ENCODE measurements around the gene TBC1D5. TPM values are rescaled to one million over a fixed set of nuclear protein-coding genes. Genes with fewer than 3 reads are reported as not detected.

TBC1D5 gene
- total RNA-seq, 2 donors from 2014 or later = 68.8 to 77.7 TPM

- Histone ChIP-seq H3K27ac (ENCODE audit: low read depth, low read length) (no peak overlapping the region), H3K36me3 (ENCODE audit: control insufficient read depth, insufficient read depth, low read length) (no peaks in the 10 kb centered on the region), H3K4me1 (ENCODE audit: control insufficient read depth, insufficient read depth, low read length) (no peaks in the 10 kb centered on the region), H3K27me3 (ENCODE audit: control insufficient read depth, insufficient read depth, low read length, poor library complexity, severe bottlenecking) (no peaks in the 10 kb centered on the region), H3K9me3 (ENCODE audit: control insufficient read depth, low read length) (no peaks in the 10 kb centered on the region), H3K4me3 (ENCODE audit: low read length) (no peak overlapping the region), H3K9ac (ENCODE audit: extremely low read depth, low read length, poor library complexity, severe bottlenecking) (no peak overlapping the region)
- Mint-ChIP-seq H3K4me3 (no peak overlapping the region), H3K36me3 (ENCODE audit: low read depth) (no peaks in the 10 kb centered on the region), H3K9me3 (no peaks in the 10 kb centered on the region), H3K27ac (no peak overlapping the region), H3K4me1 (peaks cover 8% of the 10 kb centered on the region), H3K27me3 (ENCODE audit: insufficient read depth) (no peaks in the 10 kb centered on the region)
- 100% methylated on average over 1 of the region's 1 CpG for WGBS, 2 experiments (ENCODE audit: insufficient coverage in 1 of 2, insufficient read length in 1 of 2)
- TF ChIP-seq CTCF (conservative IDR thresholded peaks at IDR 0.05) = no peak
- DNase-seq = no peak
Measured at GRCh38 chr3:17755836-17756235, 13.4 kb upstream of the TBC1D5 start.

- H3K36me3 ChIP-seq (ENCODE audit: control insufficient read depth, insufficient read depth, low read length) = no peaks in the 10 kb centered on the region
Measured at GRCh38 chr3:17753632-17753992, 11.2 kb upstream of the TBC1D5 start.

GRCh38 chr3:17752876-17753631, 10.6 kb upstream of the TBC1D5 start:
- H3K4me3 ChIP-seq (ENCODE audit: low read length) = no peak overlapping the region
- H3K9me3 ChIP-seq (ENCODE audit: control insufficient read depth, low read length) = no peaks in the 10 kb centered on the region
- no peak for DNase-seq
- H3K36me3 Mint-ChIP-seq (ENCODE audit: low read depth) = no peaks in the 10 kb centered on the region
- no peak overlapping the region for H3K4me3 Mint-ChIP-seq
- no peaks in the 10 kb centered on the region for H3K9me3 Mint-ChIP-seq
- WGBS, 2 experiments (ENCODE audit: insufficient coverage in 1 of 2, insufficient read length in 1 of 2) = 97 to 100% methylated on average over 1 of the region's 1 CpG
- no peaks in the 10 kb centered on the region for H3K36me3 ChIP-seq (ENCODE audit: control insufficient read depth, insufficient read depth, low read length)
- H3K4me1 ChIP-seq (ENCODE audit: control insufficient read depth, insufficient read depth, low read length) = no peaks in the 10 kb centered on the region
- H3K27ac Mint-ChIP-seq = no peak overlapping the region
- H3K27ac ChIP-seq (ENCODE audit: low read depth, low read length) = no peak overlapping the region
- no peaks in the 10 kb centered on the region for H3K27me3 Mint-ChIP-seq (ENCODE audit: insufficient read depth)
- H3K27me3 ChIP-seq (ENCODE audit: control insufficient read depth, insufficient read depth, low read length, poor library complexity, severe bottlenecking) = no peaks in the 10 kb centered on the region
- no peak for TF ChIP-seq CTCF (conservative IDR thresholded peaks at IDR 0.05)
- no peak overlapping the region for H3K9ac ChIP-seq (ENCODE audit: extremely low read depth, low read length, poor library complexity, severe bottlenecking)
- peaks cover 8% of the 10 kb centered on the region for H3K4me1 Mint-ChIP-seq

More at GRCh38 chr3:17753632-17753992, 11.2 kb upstream of the TBC1D5 start:
- TF ChIP-seq CTCF (conservative IDR thresholded peaks at IDR 0.05) = no peak
- Histone ChIP-seq H3K27me3 (ENCODE audit: control insufficient read depth, insufficient read depth, low read length, poor library complexity, severe bottlenecking) (no peaks in the 10 kb centered on the region), H3K9ac (ENCODE audit: extremely low read depth, low read length, poor library complexity, severe bottlenecking) (no peak overlapping the region), H3K4me1 (ENCODE audit: control insufficient read depth, insufficient read depth, low read length) (no peaks in the 10 kb centered on the region), H3K27ac (ENCODE audit: low read depth, low read length) (no peak overlapping the region), H3K4me3 (ENCODE audit: low read length) (no peak overlapping the region), H3K9me3 (ENCODE audit: control insufficient read depth, low read length) (no peaks in the 10 kb centered on the region)
- no peaks in the 10 kb centered on the region for H3K36me3 Mint-ChIP-seq (ENCODE audit: low read depth)
- no peaks in the 10 kb centered on the region for H3K9me3 Mint-ChIP-seq
- WGBS, 2 experiments (ENCODE audit: insufficient coverage in 1 of 2, insufficient read length in 1 of 2) = 86 to 97% methylated on average over 1 of the region's 1 CpG
- H3K4me3 Mint-ChIP-seq = no peak overlapping the region
- no peaks in the 10 kb centered on the region for H3K27me3 Mint-ChIP-seq (ENCODE audit: insufficient read depth)
- no peak for DNase-seq
- peaks cover 8% of the 10 kb centered on the region for H3K4me1 Mint-ChIP-seq
- no peak overlapping the region for H3K27ac Mint-ChIP-seq
